ENCODE data around the gene CENPK. TPM values are rescaled to one million over a fixed set of nuclear protein-coding genes. Genes with fewer than 3 reads are reported as not detected.
A peak's percentile ranks its signal among the peaks of the same experiment; 100 is the strongest.

The CENPK gene
- total RNA-seq, 1 donor from 2014 or later: 0.38 TPM

DNA sequence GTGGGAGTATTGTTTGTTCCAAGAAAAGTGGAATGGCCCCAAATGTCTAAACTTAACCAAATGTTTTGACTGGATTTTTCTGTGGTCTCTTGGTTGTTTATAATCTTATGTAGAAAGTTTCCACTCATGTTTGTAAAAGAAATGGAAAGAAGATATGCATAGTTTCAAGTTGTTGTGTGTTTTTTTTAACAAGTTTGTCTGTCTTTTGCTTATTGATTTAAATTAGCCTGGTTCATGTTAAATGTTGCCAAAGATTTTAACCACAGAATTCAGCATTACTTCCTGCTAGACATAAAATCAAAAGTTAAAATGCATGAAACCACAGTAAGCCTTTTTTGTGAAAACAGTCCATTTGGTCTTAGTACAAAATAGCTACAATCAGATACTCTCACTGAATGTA is 14.2 kb upstream of the CENPK start:
- H3K4me3 ChIP-seq: no peak overlapping the region
- no peak for DNase-seq
- TF ChIP-seq CTCF (IDR thresholded peaks at IDR 0.05; ENCODE audit: borderline replicate concordance): no peak
- intact Hi-C loops (cut with micrococcal nuclease): no loop called here
- H3K4me1 ChIP-seq: peaks cover 4% of the 10 kb centered on the region
- peaks cover 59% of the 10 kb centered on the region for H3K36me3 ChIP-seq
- no peak overlapping the region for H3K27ac ChIP-seq (replicated peaks)
- H3K27me3 ChIP-seq (ENCODE audit: low read depth): no peaks in the 10 kb centered on the region
- H3K9me3 ChIP-seq (replicated peaks): no peaks in the 10 kb centered on the region

DNA sequence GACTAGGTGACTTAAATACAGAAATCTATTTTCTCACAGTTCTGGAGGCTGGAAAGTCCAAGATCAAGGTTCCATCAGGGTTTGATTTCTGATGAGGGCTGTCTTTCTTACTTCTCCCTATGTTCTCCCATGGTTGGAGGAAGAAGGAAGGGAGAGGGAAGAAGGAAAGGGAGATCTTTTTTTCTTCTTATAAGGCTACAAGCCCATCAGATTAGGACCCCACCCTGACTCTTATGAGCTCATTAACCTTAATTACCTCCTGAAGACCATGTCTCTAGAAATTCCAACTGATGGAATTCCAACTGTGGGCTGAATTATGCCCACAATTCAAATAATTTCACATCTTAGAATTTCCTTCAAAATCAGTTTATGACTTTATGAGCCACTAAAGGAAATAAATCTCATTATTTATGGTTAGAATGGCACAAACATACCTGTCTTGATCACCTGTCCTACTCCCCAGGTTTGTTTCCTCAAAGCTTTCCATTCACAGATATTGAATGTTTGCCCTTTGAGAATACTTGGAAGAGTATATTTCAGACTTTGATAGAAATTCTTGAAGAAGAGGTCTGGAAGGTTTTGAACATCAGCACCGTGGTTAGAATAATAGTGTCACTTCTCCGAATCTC is 7.7 kb upstream of the CENPK start:
- H3K36me3 ChIP-seq: peaks cover 38% of the 10 kb centered on the region

GRCh38 chr5:65566505-65566904 is 3.5 kb upstream of the CENPK start:
- Histone ChIP-seq H3K9me3 (replicated peaks) (no peaks in the 10 kb centered on the region), H3K4me1 (peaks cover 45% of the 10 kb centered on the region), H3K4me3 (no peak overlapping the region), H3K36me3 (peaks cover 18% of the 10 kb centered on the region), H3K27ac (replicated peaks) (no peak overlapping the region), H3K27me3 (ENCODE audit: low read depth) (no peaks in the 10 kb centered on the region)
- DNase-seq: no peak
- TF ChIP-seq CTCF (IDR thresholded peaks at IDR 0.05; ENCODE audit: borderline replicate concordance): no peak
- intact Hi-C loops (cut with micrococcal nuclease): no loop called here

More for the DNA sequence above, 7.7 kb upstream of the CENPK start:
- intact Hi-C loops (cut with micrococcal nuclease): no loop called here
- TF ChIP-seq CTCF (IDR thresholded peaks at IDR 0.05; ENCODE audit: borderline replicate concordance): no peak
- no peak for DNase-seq
- peaks cover 13% of the 10 kb centered on the region for H3K4me1 ChIP-seq
- no peak overlapping the region for H3K27ac ChIP-seq (replicated peaks)
- H3K4me3 ChIP-seq: no peak overlapping the region
- H3K27me3 ChIP-seq (ENCODE audit: low read depth): no peaks in the 10 kb centered on the region
- no peaks in the 10 kb centered on the region for H3K9me3 ChIP-seq (replicated peaks)

DNA sequence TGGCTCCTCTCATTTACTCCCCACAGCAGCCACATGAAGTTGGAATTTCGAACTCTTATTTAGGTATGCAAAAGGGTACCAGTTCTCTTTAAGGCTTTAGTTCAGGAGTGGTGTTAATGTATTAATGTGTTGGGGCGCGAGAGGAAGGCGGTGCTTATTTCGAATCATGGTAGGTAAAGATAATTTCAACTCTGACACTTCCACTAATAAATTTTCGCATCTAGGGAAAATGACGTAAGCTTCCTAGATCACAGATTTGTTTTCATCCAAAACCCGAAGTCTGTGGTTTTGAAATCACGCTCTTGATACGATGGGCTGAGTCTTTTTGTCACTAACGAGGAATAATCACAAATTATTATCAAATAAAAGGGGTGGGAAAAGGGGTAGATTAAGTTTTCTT is 809 bp upstream of the CENPK start:
- TF ChIP-seq CTCF (IDR thresholded peaks at IDR 0.05; ENCODE audit: borderline replicate concordance): no peak
- intact Hi-C loops (cut with micrococcal nuclease): no loop called here
- peaks cover 45% of the 10 kb centered on the region for H3K4me1 ChIP-seq
- no peaks in the 10 kb centered on the region for H3K27me3 ChIP-seq (ENCODE audit: low read depth)
- no peak for DNase-seq
- peaks cover 4% of the 10 kb centered on the region for H3K36me3 ChIP-seq
- peak overlapping the region; percentile 87 for H3K27ac ChIP-seq (replicated peaks)
- peak overlapping the region; percentile 89 for H3K4me3 ChIP-seq
- H3K9me3 ChIP-seq (replicated peaks): no peaks in the 10 kb centered on the region

DNA sequence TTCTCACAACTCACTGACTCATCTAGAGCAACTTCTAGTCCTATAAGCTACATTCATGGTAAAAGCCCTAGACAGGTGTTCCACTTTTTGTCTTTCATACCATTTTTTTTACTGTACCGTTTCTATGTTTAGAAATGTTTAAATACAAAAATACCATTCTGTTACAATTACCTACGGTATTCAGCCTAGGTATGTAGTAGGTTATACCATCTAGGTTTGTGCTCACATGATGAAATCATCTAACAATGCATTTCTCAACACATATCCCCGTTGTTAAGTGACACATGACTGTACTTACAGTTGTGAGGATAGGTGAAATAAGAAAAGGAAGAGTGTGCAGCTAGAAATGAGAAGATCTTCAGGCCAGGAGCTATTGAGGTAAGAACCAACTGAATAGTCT is 6.2 kb downstream of the CENPK start:
- no peak overlapping the region for H3K4me3 ChIP-seq
- intact Hi-C loops (cut with micrococcal nuclease): no loop called here
- H3K27ac ChIP-seq (replicated peaks): no peak overlapping the region
- TF ChIP-seq CTCF (IDR thresholded peaks at IDR 0.05; ENCODE audit: borderline replicate concordance): no peak
- H3K27me3 ChIP-seq (ENCODE audit: low read depth): no peaks in the 10 kb centered on the region
- no peaks in the 10 kb centered on the region for H3K9me3 ChIP-seq (replicated peaks)
- H3K36me3 ChIP-seq: no peaks in the 10 kb centered on the region
- H3K4me1 ChIP-seq: no peaks in the 10 kb centered on the region
- no peak for DNase-seq
